Muscle layer of colon (tissue), 2 donors: ENCODE data around the gene PTGES3.
"Not testable (repeated sequence)": the region's sequence is repeated elsewhere in the genome, so short reads cannot be mapped to it uniquely, and the experiment has no call there.

Experiments used
- H3K27ac ChIP-seq: one replicate; pipeline ENCODE4 v1.7.0; 2013; ENCODE audit warnings: low read depth, mild to moderate bottlenecking, low read length, moderate library complexity
- H3K27me3 ChIP-seq, 2 donors: one replicate each; pipeline ENCODE4 v1.7.0; 2013; ENCODE audit warnings: low read length in 2 of 2, mild to moderate bottlenecking in 2 of 2; ENCODE audit not compliant: insufficient read depth in 2 of 2, control insufficient read depth in 1 of 2
- H3K36me3 ChIP-seq: one replicate; pipeline ENCODE4 v1.7.0; 2013; ENCODE audit warnings: mild to moderate bottlenecking, low read length; ENCODE audit not compliant: insufficient read depth
- H3K4me1 ChIP-seq: one replicate; pipeline ENCODE4 v1.7.0; 2013; ENCODE audit warnings: mild to moderate bottlenecking, low read length; ENCODE audit not compliant: insufficient read depth
- H3K4me3 ChIP-seq, 2 donors: one replicate each; pipeline ENCODE4 v1.7.0; 2013; ENCODE audit warnings: low read length in 2 of 2, low read depth in 1 of 2, mild to moderate bottlenecking in 1 of 2, moderate library complexity in 1 of 2
- H3K9ac ChIP-seq: one replicate; pipeline ENCODE4 v1.7.0; 2013; ENCODE audit warnings: low read length
- H3K9me3 ChIP-seq: one replicate; pipeline ENCODE4 v1.7.0; 2013; ENCODE audit warnings: mild to moderate bottlenecking, low read length
- donor health status: abdominal sarcoma.
- donor health status: Adenocarcinoma of cecum.

Gene PTGES3

DNA sequence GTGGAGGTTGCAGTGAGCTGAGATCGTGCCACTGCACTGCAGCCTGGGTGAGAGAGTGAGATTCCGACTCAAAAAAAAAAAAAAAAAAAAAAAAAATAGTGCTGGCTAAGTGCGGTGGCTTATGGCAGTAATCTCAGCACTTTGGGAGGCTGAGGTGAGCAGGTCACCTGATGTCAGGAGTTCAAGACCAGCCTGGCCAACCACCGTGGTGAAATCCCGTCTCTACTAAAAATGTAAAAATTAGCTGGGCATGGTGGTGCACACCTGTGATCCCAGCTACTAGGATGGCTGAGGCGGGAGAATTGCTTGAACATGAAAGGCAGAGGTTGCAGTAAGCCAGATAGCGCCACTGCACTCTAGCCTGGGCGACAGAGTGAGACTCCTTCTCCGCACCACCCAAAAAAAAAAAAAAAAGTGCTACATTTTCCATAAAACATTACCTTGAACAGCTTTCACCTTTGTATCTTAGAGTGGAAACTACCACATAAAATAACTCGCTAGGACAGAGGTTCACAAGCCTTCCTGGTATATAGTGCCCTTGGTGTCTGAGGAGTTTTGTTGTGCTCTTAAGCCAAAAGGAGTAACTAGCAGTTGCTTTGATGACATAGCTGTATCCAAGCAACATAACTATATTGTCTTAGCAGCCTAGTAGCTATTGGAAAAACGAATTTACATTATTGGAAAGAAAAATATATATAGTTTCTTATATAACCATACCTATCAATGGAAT, 11.1 kb downstream of the PTGES3 start:
- Histone ChIP-seq H3K27me3 (no peaks in the 10 kb centered on the region), H3K36me3 (peaks cover 10% of the 10 kb centered on the region), H3K4me1 (peaks cover 36% of the 10 kb centered on the region), H3K27ac (no peak overlapping the region), H3K9me3 (no peaks in the 10 kb centered on the region), H3K4me3 (no peak overlapping the region), H3K9ac (no peak overlapping the region)

DNA sequence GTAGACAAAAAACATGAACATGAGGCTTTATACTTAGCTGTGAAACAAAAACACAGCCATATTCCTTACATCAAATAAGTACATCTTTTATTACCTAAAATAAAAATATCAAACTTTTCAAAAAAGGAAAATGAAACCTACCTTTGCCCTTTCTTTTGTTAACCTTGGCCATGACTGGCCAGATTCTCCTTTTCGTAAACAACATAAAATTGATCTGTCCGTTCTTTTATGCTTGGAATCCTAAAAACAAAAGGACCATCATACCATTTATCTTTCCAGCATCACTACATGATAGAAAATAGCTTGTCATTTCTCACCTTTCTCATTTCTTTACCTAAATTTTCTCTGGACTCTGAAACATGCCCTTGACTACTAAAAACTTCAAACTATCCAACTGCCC, 16.5 kb downstream of the PTGES3 start:
- Histone ChIP-seq H3K36me3 (peaks cover 49% of the 10 kb centered on the region), H3K4me1 (peaks cover 23% of the 10 kb centered on the region), H3K27ac (no peak overlapping the region), H3K9me3 (no peaks in the 10 kb centered on the region), H3K9ac (no peak overlapping the region), H3K4me3 (no peak overlapping the region), H3K27me3 (no peaks in the 10 kb centered on the region)

DNA sequence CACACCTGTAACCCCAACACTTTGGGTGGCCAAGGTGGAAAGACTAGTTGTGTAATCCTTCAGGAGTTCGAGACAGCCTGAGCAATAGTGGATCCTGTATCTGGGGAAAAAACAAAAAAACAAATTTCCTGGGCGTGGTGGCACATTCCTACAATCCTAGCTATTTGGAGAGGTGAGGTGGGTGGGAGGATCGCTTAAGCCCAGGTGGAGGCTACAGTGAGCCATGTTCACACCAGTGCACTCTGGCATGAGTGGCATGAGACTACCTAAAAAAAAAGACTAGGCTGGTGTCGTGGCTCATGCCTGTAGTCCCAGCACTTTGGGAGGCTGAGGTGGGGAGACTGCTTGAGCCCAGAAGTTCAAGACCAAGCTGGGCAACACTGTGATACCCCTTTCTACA, 17.2 kb downstream of the PTGES3 start:
- Histone ChIP-seq H3K9ac (no peak overlapping the region), H3K9me3 (no peaks in the 10 kb centered on the region), H3K27ac (no peak overlapping the region), H3K4me1 (peaks cover 23% of the 10 kb centered on the region), H3K27me3 (no peaks in the 10 kb centered on the region), H3K36me3 (peaks cover 57% of the 10 kb centered on the region), H3K4me3 (no peak overlapping the region)

DNA sequence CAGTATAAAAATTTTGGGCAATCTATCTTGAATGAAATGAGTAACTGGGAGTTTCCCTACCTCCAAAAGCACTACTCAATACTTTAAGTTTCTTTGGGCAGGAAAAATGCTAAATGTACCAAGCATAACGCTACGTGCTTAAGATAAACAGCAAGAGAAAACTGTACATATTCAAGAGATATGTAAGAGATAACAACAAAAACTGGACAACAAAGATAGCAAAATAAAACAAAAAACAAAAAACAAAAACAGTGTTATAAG, 20.0 kb downstream of the PTGES3 start:
- peaks cover 22% of the 10 kb centered on the region for H3K4me1 ChIP-seq
- H3K9ac ChIP-seq = no peak overlapping the region
- peaks cover 79% of the 10 kb centered on the region for H3K36me3 ChIP-seq
- H3K9me3 ChIP-seq = no peaks in the 10 kb centered on the region
- H3K27ac ChIP-seq = no peak overlapping the region
- H3K4me3 ChIP-seq = no peak overlapping the region
- no peaks in the 10 kb centered on the region for H3K27me3 ChIP-seq

DNA sequence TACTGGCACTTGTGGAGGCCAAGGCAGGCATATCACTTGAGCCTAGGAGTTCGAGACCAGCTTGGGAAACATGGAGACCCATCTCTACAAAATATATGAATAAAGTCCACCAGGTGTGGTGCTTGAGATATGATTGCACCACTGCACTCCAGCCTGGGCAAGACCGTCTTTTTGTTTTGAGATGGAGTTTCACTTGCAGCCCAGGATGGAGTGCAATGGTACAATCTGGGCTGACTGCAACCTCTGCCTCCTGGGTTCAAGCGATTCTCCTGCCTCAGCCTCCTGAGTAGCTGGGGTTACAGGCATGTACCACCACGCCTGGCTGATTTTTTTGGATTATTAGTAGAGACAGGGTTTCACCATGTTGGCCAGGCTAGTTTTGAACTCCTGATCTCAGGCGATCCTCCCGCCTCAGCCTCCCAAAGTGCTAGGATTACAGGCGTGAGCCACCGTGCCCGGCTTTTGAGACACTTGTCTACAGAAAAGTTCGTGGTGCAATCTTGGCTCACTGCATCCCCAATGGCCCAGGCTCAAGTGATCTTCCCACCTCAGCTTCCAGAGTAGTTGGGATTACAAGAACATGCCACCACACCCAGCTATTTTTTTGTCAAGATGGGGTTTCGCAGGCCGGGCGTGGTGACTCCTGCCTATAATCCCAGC, 26.0 kb downstream of the PTGES3 start:
- no peaks in the 10 kb centered on the region for H3K9me3 ChIP-seq
- H3K4me1 ChIP-seq = no peaks in the 10 kb centered on the region
- H3K27me3 ChIP-seq = no peaks in the 10 kb centered on the region
- H3K9ac ChIP-seq = no peak overlapping the region
- no peak overlapping the region for H3K27ac ChIP-seq
- peaks cover 34% of the 10 kb centered on the region for H3K36me3 ChIP-seq
- no peak overlapping the region for H3K4me3 ChIP-seq

DNA sequence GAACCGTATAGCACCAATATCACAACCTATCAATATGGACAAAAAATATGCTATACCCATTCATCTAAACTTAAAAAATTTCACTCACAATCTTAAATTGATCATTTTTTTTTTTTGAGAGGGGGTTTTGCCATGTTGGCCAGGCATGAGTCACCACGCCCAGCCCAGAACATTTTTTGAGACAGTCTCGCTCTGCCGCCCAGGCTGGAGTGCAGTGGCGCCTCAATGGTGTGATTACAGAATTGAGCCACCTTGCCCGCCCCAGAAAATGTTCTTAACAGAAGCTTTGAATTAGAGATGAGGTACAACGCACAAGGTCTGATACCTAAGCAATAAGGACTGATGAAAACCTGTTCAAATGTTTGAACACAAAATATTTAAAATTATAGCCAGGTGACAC, 26.5 kb downstream of the PTGES3 start:
- Histone ChIP-seq H3K27me3 (no peaks in the 10 kb centered on the region), H3K36me3 (peaks cover 30% of the 10 kb centered on the region), H3K27ac (no peak overlapping the region), H3K4me1 (no peaks in the 10 kb centered on the region), H3K4me3 (no peak overlapping the region), H3K9ac (no peak overlapping the region), H3K9me3 (no peaks in the 10 kb centered on the region)

DNA sequence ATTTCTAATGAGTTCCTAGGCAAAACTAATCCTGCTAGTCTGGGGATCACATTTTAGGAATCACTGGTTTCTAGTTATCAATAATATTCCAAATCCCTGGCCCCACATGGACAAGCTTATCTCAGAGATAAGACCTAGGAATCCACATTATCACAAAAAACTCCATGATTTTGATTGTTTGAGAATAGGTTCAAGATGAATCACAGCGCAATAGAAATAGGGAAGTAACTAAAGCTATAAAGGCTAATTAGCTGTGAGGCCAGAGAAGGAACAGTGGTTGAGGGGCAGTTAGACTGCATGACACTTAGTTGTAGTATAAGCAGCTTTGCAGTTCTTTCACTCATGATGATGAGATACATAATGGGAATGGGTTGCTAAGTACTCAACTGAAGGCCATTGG, 29.2 kb downstream of the PTGES3 start:
- H3K4me3 ChIP-seq = no peak overlapping the region
- no peak overlapping the region for H3K27ac ChIP-seq
- H3K4me1 ChIP-seq = no peaks in the 10 kb centered on the region
- no peaks in the 10 kb centered on the region for H3K9me3 ChIP-seq
- H3K36me3 ChIP-seq = peaks cover 8% of the 10 kb centered on the region
- no peaks in the 10 kb centered on the region for H3K27me3 ChIP-seq
- H3K9ac ChIP-seq = no peak overlapping the region

DNA sequence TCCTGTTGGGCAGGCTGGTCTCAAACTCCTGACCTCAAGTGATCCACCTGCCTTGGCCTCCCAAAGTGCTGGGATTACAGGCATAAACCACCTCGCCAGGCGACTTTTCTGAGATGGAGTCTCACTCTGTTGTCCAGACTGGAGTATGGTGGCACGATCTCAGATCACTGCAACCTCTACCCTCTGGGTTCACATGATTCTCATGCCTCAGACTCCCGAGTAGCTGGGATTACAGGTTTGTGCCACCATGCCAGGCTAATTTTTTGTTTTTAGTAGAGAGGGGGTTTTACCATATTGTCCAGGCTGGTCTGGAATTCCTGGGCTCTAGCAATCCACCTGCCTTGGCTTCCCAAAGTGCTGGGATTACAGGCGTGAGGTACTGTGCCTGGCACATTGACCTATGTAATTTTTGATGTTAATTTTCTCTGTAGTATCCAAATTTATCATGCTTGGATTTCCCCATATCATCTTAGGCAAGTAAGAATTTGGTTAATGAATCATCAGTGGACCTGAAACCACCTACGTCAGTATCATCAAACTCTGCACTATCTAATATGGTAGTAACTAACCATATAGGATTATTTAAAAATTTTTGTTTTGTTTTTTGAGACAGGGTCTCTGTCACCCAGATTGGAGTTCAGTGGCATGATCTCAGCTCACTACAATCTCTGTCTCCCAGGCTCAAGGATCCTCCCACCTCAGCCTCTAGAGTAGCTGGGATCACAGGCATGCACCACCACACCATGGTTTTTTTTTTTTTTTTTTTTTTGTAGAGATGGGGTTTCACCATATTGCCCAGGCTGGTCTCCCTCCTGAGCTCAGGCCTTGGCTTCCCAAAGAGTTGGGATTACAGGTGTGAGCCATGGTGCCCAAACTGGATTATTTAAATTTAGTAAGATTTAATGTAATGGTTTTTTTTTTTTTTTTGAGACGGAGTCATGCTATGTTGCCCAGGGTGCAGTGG, 30.4 kb downstream of the PTGES3 start:
- Histone ChIP-seq H3K4me3 (no peak overlapping the region), H3K36me3 (no peaks in the 10 kb centered on the region), H3K9me3 (no peaks in the 10 kb centered on the region), H3K27ac (no peak overlapping the region), H3K27me3 (no peaks in the 10 kb centered on the region), H3K4me1 (no peaks in the 10 kb centered on the region), H3K9ac (no peak overlapping the region)

DNA sequence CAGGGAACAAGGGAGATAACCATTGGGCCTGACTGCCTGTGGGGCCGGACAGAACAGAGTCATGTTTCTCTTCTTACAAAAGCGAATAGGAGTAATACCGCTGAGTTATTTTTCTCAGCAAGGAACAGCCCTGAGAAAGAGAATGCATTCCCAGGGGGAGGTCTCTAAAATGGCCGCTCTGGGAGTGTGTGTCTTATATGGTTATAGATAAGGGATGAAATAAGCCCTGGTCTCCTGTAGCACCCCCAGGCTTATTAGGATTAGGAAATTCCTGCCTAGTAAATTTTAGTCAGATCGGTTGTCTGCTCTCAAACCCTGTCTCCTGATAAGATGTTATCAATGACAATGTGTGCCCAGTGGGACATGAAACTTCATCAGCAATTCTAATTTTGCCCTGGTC, 34.3 kb downstream of the PTGES3 start:
- not testable (repeated sequence) for H3K36me3 ChIP-seq, H3K4me3 ChIP-seq, H3K4me1 ChIP-seq, H3K27ac ChIP-seq, H3K9ac ChIP-seq, H3K27me3 ChIP-seq, H3K9me3 ChIP-seq

DNA sequence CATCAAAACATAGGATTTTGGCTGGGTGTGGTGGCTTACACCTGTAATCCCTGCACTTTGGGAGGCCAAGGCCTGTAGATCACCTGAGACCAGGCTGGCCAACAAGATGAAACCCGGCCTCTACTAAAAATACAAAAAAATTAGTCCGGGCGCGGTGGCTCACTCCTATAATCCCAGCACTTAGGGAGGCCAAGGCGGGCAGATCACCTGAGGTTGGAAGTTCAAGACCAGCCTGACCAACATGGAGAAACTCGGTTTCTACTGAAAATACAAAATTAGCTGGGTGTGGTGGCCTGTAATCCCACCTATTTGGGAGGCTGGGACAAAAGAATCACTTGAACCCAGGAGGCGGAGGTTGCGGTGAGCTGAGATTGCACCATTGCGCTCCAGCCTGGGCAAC, 40.1 kb downstream of the PTGES3 start:
- H3K4me3 ChIP-seq, H3K9me3 ChIP-seq, H3K9ac ChIP-seq, H3K27ac ChIP-seq, H3K27me3 ChIP-seq: not testable (repeated sequence)
- Histone ChIP-seq H3K4me1 (peaks cover 24% of the 10 kb centered on the region), H3K36me3 (peaks cover 18% of the 10 kb centered on the region)

DNA sequence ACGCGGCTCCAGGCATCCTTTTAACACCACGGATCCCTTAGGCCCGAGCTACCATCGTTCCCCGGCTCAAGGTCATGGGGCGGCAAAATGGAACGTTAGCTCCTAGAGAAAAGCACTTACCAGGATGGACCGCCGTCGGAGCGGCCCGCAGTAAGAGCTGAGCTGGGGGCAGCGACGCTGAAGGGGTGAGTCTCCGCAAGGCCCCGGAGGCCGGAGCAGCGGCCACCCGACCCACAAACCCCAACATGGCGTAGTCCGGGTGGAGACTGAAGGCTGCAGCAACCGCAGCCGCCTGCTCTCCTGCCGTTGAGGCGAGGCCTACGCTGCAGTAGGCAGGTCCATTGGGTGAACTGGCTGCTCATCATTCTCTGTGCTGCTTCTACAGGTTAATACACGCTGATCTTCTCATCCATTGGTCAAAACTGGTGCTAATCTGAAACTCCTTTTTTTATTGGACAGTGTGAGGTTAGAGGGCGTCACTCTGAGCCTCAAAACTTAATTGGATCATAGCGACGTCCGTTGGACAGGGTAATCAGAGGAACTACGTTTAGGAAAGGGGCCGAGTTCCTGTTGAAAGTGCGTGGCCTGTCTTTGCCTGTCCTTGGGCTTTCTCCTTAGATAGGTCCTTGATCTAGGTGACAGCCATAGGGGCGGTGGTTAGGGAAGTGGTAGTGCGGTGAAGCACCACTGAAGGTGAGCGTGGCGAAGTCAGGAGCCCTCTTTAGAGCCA, 42.2 kb downstream of the PTGES3 start, which contains the start of gene ATP5F1B:
Gene ATP5F1B, minus strand, starts transcription at position 268 of the 730 bp plus-strand sequence. Its CDS starts 21 bp downstream, at position 247.
- H3K9ac ChIP-seq = peak within 1 kb of the TSS; percentile 98
- H3K4me1 ChIP-seq = peaks cover 32% of the 10 kb centered on the region
- H3K36me3 ChIP-seq = peaks cover 32% of the 10 kb centered on the region
- H3K27ac ChIP-seq = peak within 1 kb of the TSS; percentile 99
- no peaks in the 10 kb centered on the region for H3K27me3 ChIP-seq
- peak within 1 kb of the TSS; percentile 87 to 100 for H3K4me3 ChIP-seq
- no peaks in the 10 kb centered on the region for H3K9me3 ChIP-seq
